Smooth muscle cell (in vitro differentiated cells): ENCODE data around the gene FBLN1. TPM values are rescaled to one million over a fixed set of nuclear protein-coding genes. Genes with fewer than 3 reads are reported as not detected.

Source experiments
- DNase-seq: peaks from one replicate; lab custom pipeline; 2025; ENCODE audit not compliant: unreplicated experiment; lab: John Stamatoyannopoulos, UW
- H2AFZ ChIP-seq: fragments of 200-600 bp; sonication (generic); 2 replicates; pipeline ENCODE4 v1.6.0; 2016; ENCODE audit warnings: antibody characterized with exemption, low read depth, mild to moderate bottlenecking
- H3F3A ChIP-seq: fragments of 200-600 bp; sonication (generic); 2 replicates; pipeline ENCODE4 v1.6.0; 2017; ENCODE audit warnings: antibody characterized with exemption, low read depth
- H3K27ac ChIP-seq: fragments of 200-600 bp; sonication (generic); 2 replicates; pipeline ENCODE4 v1.5.1; 2016; ENCODE audit warnings: low read depth, mild to moderate bottlenecking
- H3K27me3 ChIP-seq: fragments of 200-600 bp; sonication (generic); 2 replicates; pipeline ENCODE4 v1.6.1; 2016; ENCODE audit warnings: low read depth, mild to moderate bottlenecking
- H3K36me3 ChIP-seq: fragments of 200-600 bp; sonication (generic); 2 replicates; pipeline ENCODE4 v1.5.1; 2016; ENCODE audit warnings: low read depth
- H3K4me1 ChIP-seq: fragments of 200-600 bp; sonication (generic); 2 replicates; pipeline ENCODE4 v1.5.1; 2016; ENCODE audit warnings: low read depth
- H3K4me2 ChIP-seq: fragments of 200-600 bp; sonication (generic); 2 replicates; pipeline ENCODE4 v1.6.0; 2016; ENCODE audit warnings: mild to moderate bottlenecking
- H3K4me3 ChIP-seq: fragments of 200-600 bp; sonication (generic); 2 replicates; pipeline ENCODE4 v1.5.1; 2016; ENCODE audit warnings: mild to moderate bottlenecking
- H3K79me2 ChIP-seq: fragments of 200-600 bp; sonication (generic); 2 replicates; pipeline ENCODE4 v1.6.0; 2016; ENCODE audit warnings: low read depth, mild to moderate bottlenecking
- H3K9ac ChIP-seq: fragments of 200-600 bp; sonication (generic); 2 replicates; pipeline ENCODE4 v1.6.0; 2016; ENCODE audit warnings: low read depth
- H3K9me3 ChIP-seq: fragments of 200-600 bp; sonication (generic); replicated peaks from 2 replicates; pipeline ENCODE4 v1.5.1; 2016; ENCODE audit warnings: low read depth
- H4K20me1 ChIP-seq: fragments of 200-600 bp; sonication (generic); 2 replicates; pipeline ENCODE4 v1.6.0; 2016; ENCODE audit warnings: low read depth
- WGBS: methylation state at CpG from one replicate; pipeline ENCODE4 v1.1.7; 2016; ENCODE audit warnings: low lambda C conversion rate; 5-methylcytosine and 5-hydroxymethylcytosine counted together
- polyA plus RNA-seq: library from polyadenylated mRNA; unstranded; fragments of >200 nt; fragmentation: Nextera tagmentation; extraction: Ambion mirVana; gene quantifications from 2 replicates; pipeline ENCODE4 v1.2.1, GENCODE V29; 2016
- total RNA-seq: library from RNA; depleted of rRNA; stranded (reverse); fragments of >200 nt; gene quantifications from 2 replicates; pipeline ENCODE4 v1.2.3, GENCODE V29; 2014
- TF ChIP-seq, protein P1 (sequence below): fragments of 200-600 bp; sonication (generic); IDR thresholded peaks from 2 replicates; pipeline ENCODE4 v1.5.1; 2017; ENCODE audit warnings: borderline replicate concordance, mild to moderate bottlenecking, antibody characterized with exemption; ENCODE audit not compliant: insufficient read depth, poor library complexity, severe bottlenecking

FBLN1 gene
- total and polyA plus RNA-seq, 2 experiments from 2014 or later, result 90.9 to 296 TPM

DNA sequence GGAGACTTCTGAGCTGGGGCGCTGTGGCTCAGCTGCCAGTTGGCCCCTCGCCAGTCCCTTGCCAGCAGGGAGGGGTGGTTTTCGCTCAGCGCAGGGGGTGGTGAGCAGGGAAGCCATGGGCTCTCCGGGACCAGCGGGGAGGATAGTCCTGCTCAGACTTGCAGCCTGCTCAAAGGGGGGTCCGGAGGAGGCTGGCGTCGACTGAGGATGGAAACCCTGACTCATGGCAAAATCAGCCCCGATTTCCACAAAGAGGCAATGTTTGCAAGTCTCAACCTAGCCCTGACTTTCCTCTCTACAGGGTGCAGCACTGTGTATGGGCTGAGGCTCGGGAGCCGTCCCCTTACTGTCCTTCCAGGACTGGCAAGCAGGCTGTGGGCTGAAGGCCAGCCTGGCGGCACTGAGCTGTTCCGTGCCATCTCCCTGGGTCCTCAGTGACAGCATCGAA is 35.1 kb downstream of the FBLN1 start:
- Histone ChIP-seq H3K36me3 (no peaks in the 10 kb centered on the region), H3K4me3 (no peak overlapping the region), H3K79me2 (no peaks in the 10 kb centered on the region), H3F3A (peaks cover 21% of the 10 kb centered on the region), H2AFZ (no peak overlapping the region), H3K9me3 (no peaks in the 10 kb centered on the region), H3K27me3 (no peaks in the 10 kb centered on the region), H4K20me1 (no peaks in the 10 kb centered on the region), H3K4me2 (peak overlapping the region; percentile 58), H3K27ac (peak overlapping the region; percentile 62), H3K4me1 (peaks cover 3% of the 10 kb centered on the region), H3K9ac (peak overlapping the region; percentile 9)
- TF ChIP-seq, protein P1, sequence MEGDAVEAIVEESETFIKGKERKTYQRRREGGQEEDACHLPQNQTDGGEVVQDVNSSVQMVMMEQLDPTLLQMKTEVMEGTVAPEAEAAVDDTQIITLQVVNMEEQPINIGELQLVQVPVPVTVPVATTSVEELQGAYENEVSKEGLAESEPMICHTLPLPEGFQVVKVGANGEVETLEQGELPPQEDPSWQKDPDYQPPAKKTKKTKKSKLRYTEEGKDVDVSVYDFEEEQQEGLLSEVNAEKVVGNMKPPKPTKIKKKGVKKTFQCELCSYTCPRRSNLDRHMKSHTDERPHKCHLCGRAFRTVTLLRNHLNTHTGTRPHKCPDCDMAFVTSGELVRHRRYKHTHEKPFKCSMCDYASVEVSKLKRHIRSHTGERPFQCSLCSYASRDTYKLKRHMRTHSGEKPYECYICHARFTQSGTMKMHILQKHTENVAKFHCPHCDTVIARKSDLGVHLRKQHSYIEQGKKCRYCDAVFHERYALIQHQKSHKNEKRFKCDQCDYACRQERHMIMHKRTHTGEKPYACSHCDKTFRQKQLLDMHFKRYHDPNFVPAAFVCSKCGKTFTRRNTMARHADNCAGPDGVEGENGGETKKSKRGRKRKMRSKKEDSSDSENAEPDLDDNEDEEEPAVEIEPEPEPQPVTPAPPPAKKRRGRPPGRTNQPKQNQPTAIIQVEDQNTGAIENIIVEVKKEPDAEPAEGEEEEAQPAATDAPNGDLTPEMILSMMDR, result no peak
- WGBS, result 45% methylated on average over 15 of the region's 15 CpGs
- DNase-seq, result no peak

DNA sequence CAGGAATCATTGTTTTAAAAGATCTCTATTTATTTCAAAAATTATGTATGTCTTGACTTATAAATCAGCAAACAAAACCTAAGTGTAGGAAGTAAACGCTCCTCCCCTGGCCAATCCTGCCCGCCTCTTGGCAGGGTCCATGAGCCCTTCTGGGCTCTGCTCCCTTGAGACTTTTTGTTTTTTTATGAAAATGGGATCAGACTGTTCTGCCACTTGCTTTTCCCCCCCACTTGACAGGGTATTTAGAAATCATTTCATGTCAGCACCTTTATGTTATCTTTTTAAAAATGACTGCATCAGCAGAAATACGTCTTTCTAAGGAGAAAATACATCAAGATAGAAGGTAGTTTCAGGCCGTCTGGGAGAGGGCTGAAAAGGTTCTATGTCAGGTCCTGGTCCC is 35.6 kb downstream of the FBLN1 start:
- Histone ChIP-seq H3K27me3 (no peaks in the 10 kb centered on the region), H3K4me3 (no peak overlapping the region), H3F3A (peaks cover 18% of the 10 kb centered on the region), H3K4me2 (peak overlapping the region; percentile 58), H3K9ac (peak overlapping the region; percentile 9), H3K79me2 (no peaks in the 10 kb centered on the region), H3K27ac (peak overlapping the region; percentile 62), H3K9me3 (no peaks in the 10 kb centered on the region), H4K20me1 (no peaks in the 10 kb centered on the region), H3K4me1 (peaks cover 3% of the 10 kb centered on the region), H2AFZ (no peak overlapping the region), H3K36me3 (no peaks in the 10 kb centered on the region)
- 89% methylated on average over 4 of the region's 4 CpGs for WGBS
- TF ChIP-seq, protein P1, result no peak
- no peak for DNase-seq

- Histone ChIP-seq H3F3A (peaks cover 7% of the 10 kb centered on the region), H2AFZ (no peak overlapping the region), H3K36me3 (no peaks in the 10 kb centered on the region), H3K79me2 (no peaks in the 10 kb centered on the region), H3K4me1 (peaks cover 3% of the 10 kb centered on the region), H4K20me1 (no peaks in the 10 kb centered on the region), H3K27ac (no peak overlapping the region), H3K9ac (no peak overlapping the region), H3K9me3 (no peaks in the 10 kb centered on the region), H3K4me2 (no peak overlapping the region), H3K27me3 (no peaks in the 10 kb centered on the region), H3K4me3 (no peak overlapping the region)
- TF ChIP-seq, protein P1, result no peak
- no peak for DNase-seq
- 70% methylated on average over 8 of the region's 8 CpGs for WGBS
These were observed 37.4 kb downstream of the FBLN1 start for GRCh38 chr22:45540122-45540521.

GRCh38 chr22:45541382-45541979 is 38.8 kb downstream of the FBLN1 start:
- no peaks in the 10 kb centered on the region for H3K9me3 ChIP-seq
- no peak overlapping the region for H3K4me2 ChIP-seq
- H3K27me3 ChIP-seq, result no peaks in the 10 kb centered on the region
- H4K20me1 ChIP-seq, result no peaks in the 10 kb centered on the region
- H3K4me3 ChIP-seq, result no peak overlapping the region
- no peak for DNase-seq
- H3K4me1 ChIP-seq, result peaks cover 3% of the 10 kb centered on the region
- TF ChIP-seq, protein P1, result no peak
- no peak overlapping the region for H3K27ac ChIP-seq
- H3K9ac ChIP-seq, result no peak overlapping the region
- no peaks in the 10 kb centered on the region for H3K36me3 ChIP-seq
- H2AFZ ChIP-seq, result no peak overlapping the region
- WGBS, result 98% methylated on average over 7 of the region's 7 CpGs
- H3F3A ChIP-seq, result peaks cover 5% of the 10 kb centered on the region
- H3K79me2 ChIP-seq, result no peaks in the 10 kb centered on the region
